Neural progenitor cell (in vitro differentiated cells): Measurements from ENCODE around the gene PGGT1B. TPM values are rescaled to one million over a fixed set of nuclear protein-coding genes. Genes with fewer than 3 reads are reported as not detected.

Experiments used
- DNase-seq: peaks from one replicate; pipeline ENCODE4 v3.0.0-alpha.2; 2016; ENCODE audit warnings: low spot score
- H2AFZ ChIP-seq: fragments of 200-600 bp; sonication (generic); replicated peaks from 2 replicates; pipeline ENCODE4 v1.6.1; 2016; ENCODE audit warnings: antibody characterized with exemption
- H3F3A ChIP-seq: fragments of 200-600 bp; sonication (generic); 2 replicates; pipeline ENCODE4 v1.6.1; 2016; ENCODE audit warnings: antibody characterized with exemption, low read depth
- H3K27ac ChIP-seq: fragments of 200-600 bp; sonication (generic); 2 replicates; pipeline ENCODE4 v1.5.1; 2016; ENCODE audit warnings: mild to moderate bottlenecking
- H3K27me3 ChIP-seq: fragments of 200-600 bp; sonication (generic); 2 replicates; pipeline ENCODE4 v1.6.1; 2016; ENCODE audit warnings: mild to moderate bottlenecking, moderate library complexity
- H3K36me3 ChIP-seq: fragments of 200-600 bp; sonication (generic); 2 replicates; pipeline ENCODE4 v1.5.1; 2016
- H3K4me1 ChIP-seq: fragments of 200-600 bp; sonication (generic); 2 replicates; pipeline ENCODE4 v1.6.1; 2016; ENCODE audit warnings: mixed run types
- H3K4me2 ChIP-seq: fragments of 200-600 bp; sonication (generic); 2 replicates; pipeline ENCODE4 v1.6.1; 2016
- H3K4me3 ChIP-seq: fragments of 200-600 bp; sonication (generic); 2 replicates; pipeline ENCODE4 v1.5.1; 2016
- H3K79me2 ChIP-seq: fragments of 200-600 bp; sonication (generic); 2 replicates; pipeline ENCODE4 v1.6.1; 2016; ENCODE audit warnings: low read depth
- H3K9ac ChIP-seq: fragments of 200-600 bp; sonication (generic); 2 replicates; pipeline ENCODE4 v1.6.1; 2016
- H3K9me3 ChIP-seq: fragments of 200-600 bp; sonication (generic); 2 replicates; pipeline ENCODE4 v1.5.1; 2016; ENCODE audit warnings: low read depth
- H4K20me1 ChIP-seq: fragments of 200-600 bp; sonication (generic); 2 replicates; pipeline ENCODE4 v1.6.1; 2016; ENCODE audit warnings: low read depth
- H3K27ac Mint-ChIP-seq: 3 replicates; pipeline ENCODE4 v1.8.0; 2021; ENCODE audit warnings: mixed read lengths
- H3K27me3 Mint-ChIP-seq: 2 replicates; pipeline ENCODE4 v1.8.0; 2022; ENCODE audit warnings: low read depth, mild to moderate bottlenecking, inconsistent platforms, moderate library complexity, mixed read lengths; ENCODE audit not compliant: insufficient read depth
- H3K36me3 Mint-ChIP-seq: 3 replicates; pipeline ENCODE4 v1.8.0; 2021; ENCODE audit warnings: mixed read lengths
- H3K4me1 Mint-ChIP-seq: 3 replicates; pipeline ENCODE4 v1.8.0; 2021; ENCODE audit warnings: mixed read lengths
- H3K4me3 Mint-ChIP-seq: 3 replicates; pipeline ENCODE4 v1.8.0; 2021; ENCODE audit warnings: mild to moderate bottlenecking, moderate library complexity, mixed read lengths
- H3K9me3 Mint-ChIP-seq: 3 replicates; pipeline ENCODE4 v1.8.0; 2020; ENCODE audit warnings: mixed read lengths
- CTCF ChIP-seq: fragments of 200-600 bp; sonication (generic); IDR thresholded peaks from 2 replicates; pipeline ENCODE4 v1.5.1; 2017; ENCODE audit warnings: antibody characterized with exemption, mild to moderate bottlenecking
- EZH2 ChIP-seq: fragments of 200-600 bp; sonication (generic); IDR thresholded peaks from 2 replicates; pipeline ENCODE4 v1.6.1; 2017; ENCODE audit warnings: antibody characterized with exemption, mild to moderate bottlenecking, moderate library complexity
- EZH2phosphoT487 ChIP-seq: fragments of 200-600 bp; sonication (generic); IDR thresholded peaks from 2 replicates; pipeline ENCODE4 v1.6.1; 2017; ENCODE audit warnings: antibody characterized with exemption
- total RNA-seq: library from RNA; depleted of rRNA; stranded (reverse); fragments of >200 nt; gene quantifications from 2 replicates; pipeline ENCODE4 v1.2.3, GENCODE V29; 2015; ENCODE audit warnings: low replicate concordance

The PGGT1B gene
- total RNA-seq, 1 donor from 2014 or later, result 20.6 TPM

- H3K9ac ChIP-seq, result no peak overlapping the region
- peak; percentile 83 for DNase-seq
- H4K20me1 ChIP-seq, result peaks cover 6% of the 10 kb centered on the region
- peaks cover 24% of the 10 kb centered on the region for H3K9me3 Mint-ChIP-seq
- H3K4me1 ChIP-seq, result peaks cover 14% of the 10 kb centered on the region
- H3K4me2 ChIP-seq, result peak overlapping the region; percentile 93
- no peak overlapping the region for H3K27ac ChIP-seq
- peak overlapping the region; percentile 92 for H2AFZ ChIP-seq
- peaks cover 9% of the 10 kb centered on the region for H3K4me1 Mint-ChIP-seq
- TF ChIP-seq CTCF (no peak), EZH2phosphoT487 (no peak), EZH2 (no peak)
- H3K27me3 Mint-ChIP-seq, result peaks cover 20% of the 10 kb centered on the region
- H3K9me3 ChIP-seq, result no peaks in the 10 kb centered on the region
- H3K27me3 ChIP-seq, result peaks cover 50% of the 10 kb centered on the region
- H3K4me3 ChIP-seq, result peak overlapping the region; percentile 79
- peaks cover 35% of the 10 kb centered on the region for H3K79me2 ChIP-seq
- no peak overlapping the region for H3K27ac Mint-ChIP-seq
- peak overlapping the region; percentile 90 for H3K4me3 Mint-ChIP-seq
- peaks cover 25% of the 10 kb centered on the region for H3F3A ChIP-seq
- H3K36me3 ChIP-seq, result no peaks in the 10 kb centered on the region
- peaks cover 11% of the 10 kb centered on the region for H3K36me3 Mint-ChIP-seq
Measured at GRCh38 chr5:115170134-115170928, 92.3 kb downstream of the PGGT1B start.

GRCh38 chr5:115169487-115170133 is 93.1 kb downstream of the PGGT1B start, which contains the start of gene TRIM36:
TSS of gene TRIM36 (minus strand) at chr5:115169908. CDS start at chr5:115169634, 274 bp downstream.
- H3K4me1 Mint-ChIP-seq, result peaks cover 9% of the 10 kb centered on the region
- Histone ChIP-seq H3K79me2 (peaks cover 36% of the 10 kb centered on the region), H3K4me2 (peak within 1 kb of the TSS; percentile 93), H3K9ac (peak within 1 kb of the TSS; percentile 39), H3K27ac (peak within 1 kb of the TSS; percentile 86), H2AFZ (peak within 1 kb of the TSS; percentile 92), H3K27me3 (peaks cover 43% of the 10 kb centered on the region), H4K20me1 (peaks cover 6% of the 10 kb centered on the region), H3K4me3 (peak within 1 kb of the TSS; percentile 79), H3K9me3 (no peaks in the 10 kb centered on the region), H3K4me1 (peaks cover 14% of the 10 kb centered on the region), H3F3A (peaks cover 25% of the 10 kb centered on the region), H3K36me3 (no peaks in the 10 kb centered on the region)
- peaks cover 11% of the 10 kb centered on the region for H3K36me3 Mint-ChIP-seq
- H3K27ac Mint-ChIP-seq, result no peak within 1 kb of the TSS
- DNase-seq, result peak; percentile 97
- peak within 1 kb of the TSS; percentile 90 for H3K4me3 Mint-ChIP-seq
- peaks cover 20% of the 10 kb centered on the region for H3K27me3 Mint-ChIP-seq
- H3K9me3 Mint-ChIP-seq, result peaks cover 31% of the 10 kb centered on the region
- TF ChIP-seq CTCF (peak; percentile 24), EZH2phosphoT487 (no peak)

DNA sequence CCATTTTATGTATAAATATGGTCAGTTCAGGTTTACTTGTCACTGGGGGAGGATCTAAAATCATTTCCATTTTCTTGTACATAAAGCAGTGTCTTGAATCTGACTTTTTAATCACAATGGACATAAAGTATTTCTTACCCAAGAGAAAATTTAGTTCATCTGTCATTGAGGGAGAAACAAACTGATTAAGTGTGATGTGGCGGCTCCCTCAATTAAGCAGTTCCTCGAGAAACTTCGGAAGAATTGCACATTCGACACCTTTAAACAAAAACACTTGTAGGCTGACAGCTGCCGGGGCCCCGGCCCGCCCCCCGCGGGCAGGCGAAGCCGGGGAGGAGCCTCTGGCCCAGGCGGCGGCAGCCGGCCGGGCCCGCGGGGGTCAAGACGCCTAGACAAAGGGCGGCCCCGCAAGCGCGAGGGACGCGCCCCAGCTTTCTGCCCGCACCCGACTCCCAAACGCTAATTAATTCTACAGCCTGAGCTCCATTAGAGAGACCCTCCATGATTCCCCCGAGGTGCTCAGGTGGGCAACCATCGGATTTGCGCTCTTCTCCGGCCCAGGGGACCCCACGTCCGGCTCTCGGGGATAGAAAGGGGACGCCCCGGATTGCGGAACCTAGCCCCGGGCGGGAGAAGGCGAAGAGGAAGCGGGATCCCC is 93.7 kb downstream of the PGGT1B start:
- Mint-ChIP-seq H3K27me3 (peaks cover 20% of the 10 kb centered on the region), H3K4me3 (peak overlapping the region; percentile 90), H3K9me3 (peaks cover 36% of the 10 kb centered on the region), H3K27ac (no peak overlapping the region), H3K36me3 (peaks cover 16% of the 10 kb centered on the region), H3K4me1 (peaks cover 9% of the 10 kb centered on the region)
- peak overlapping the region; percentile 39 for H3K9ac ChIP-seq
- H2AFZ ChIP-seq, result peak overlapping the region; percentile 55
- peaks cover 14% of the 10 kb centered on the region for H3K4me1 ChIP-seq
- peaks cover 25% of the 10 kb centered on the region for H3F3A ChIP-seq
- H3K27me3 ChIP-seq, result peaks cover 36% of the 10 kb centered on the region
- no peaks in the 10 kb centered on the region for H3K9me3 ChIP-seq
- H4K20me1 ChIP-seq, result peaks cover 6% of the 10 kb centered on the region
- peak overlapping the region; percentile 79 for H3K4me3 ChIP-seq
- peak; percentile 83 for DNase-seq
- peak overlapping the region; percentile 93 for H3K4me2 ChIP-seq
- peaks cover 43% of the 10 kb centered on the region for H3K79me2 ChIP-seq
- TF ChIP-seq EZH2phosphoT487, result no peak
- TF ChIP-seq CTCF, result no peak
- TF ChIP-seq EZH2, result no peak
- H3K36me3 ChIP-seq, result no peaks in the 10 kb centered on the region
- peak overlapping the region; percentile 86 for H3K27ac ChIP-seq
